Liver (tissue), 3 donors: ENCODE measurements around the gene WFDC6.

ENCODE experiments used
- EGR1 ChIP-seq, 2 donors: IDR thresholded peaks; 2 replicates each; pipeline ENCODE4 v1.6.1; 2016 to 2018; ENCODE audit warnings: antibody characterized with exemption in 2 of 2, low read depth in 2 of 2
- RAD21 ChIP-seq, 2 donors: IDR thresholded peaks; 2 replicates each; pipeline ENCODE4 v1.6.1; 2016; ENCODE audit warnings: antibody characterized with exemption in 2 of 2, mild to moderate bottlenecking in 2 of 2
- TF ChIP-seq, protein P1 (sequence below): IDR thresholded peaks from 2 replicates; pipeline ENCODE4 v1.6.1; 2016; ENCODE audit warnings: antibody characterized with exemption
- TF ChIP-seq, protein P2 (sequence below): IDR thresholded peaks from 2 replicates; pipeline ENCODE4 v1.6.1; 2016; ENCODE audit warnings: antibody characterized with exemption, mild to moderate bottlenecking
- TF ChIP-seq, protein P3 (sequence below): fragments of 150-350 bp; IDR thresholded peaks from 2 replicates; pipeline ENCODE4 v1.5.1; 2017; ENCODE audit warnings: improper control_type of control experiment, low read depth, low read length; ENCODE audit not compliant: missing input control
- TF ChIP-seq, protein P4 (sequence below): IDR thresholded peaks from 2 replicates; pipeline ENCODE4 v1.6.1; 2016; ENCODE audit warnings: antibody characterized with exemption
- donor health status: healthy.
- donor health status: healthy.

DNA sequence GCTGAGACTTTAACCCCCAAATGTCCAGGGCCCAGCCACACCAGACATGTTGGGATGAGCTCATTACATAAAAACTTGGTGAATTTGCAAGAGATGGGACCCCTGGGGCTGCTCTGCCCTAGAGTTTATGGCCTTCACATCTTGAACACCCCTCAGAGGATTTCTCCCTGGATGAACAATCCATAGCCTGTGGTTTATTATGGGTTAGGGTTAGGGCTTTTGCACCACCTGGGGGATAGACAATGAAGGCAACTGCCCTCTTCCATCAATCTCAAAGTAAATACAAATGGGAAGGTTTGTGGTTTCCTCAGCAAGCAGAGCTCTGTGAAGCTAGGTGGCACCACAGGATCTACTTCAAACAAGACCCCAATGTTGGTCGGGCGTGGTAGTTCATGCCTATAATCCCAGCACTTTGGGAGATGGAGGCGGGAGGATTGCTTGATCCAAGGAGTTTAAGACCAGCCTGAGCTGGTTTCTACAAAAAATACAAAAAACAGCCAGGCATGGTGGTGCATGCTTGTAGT lies 41.2 kb downstream of the WFDC6 start:
- TF ChIP-seq, protein P1, sequence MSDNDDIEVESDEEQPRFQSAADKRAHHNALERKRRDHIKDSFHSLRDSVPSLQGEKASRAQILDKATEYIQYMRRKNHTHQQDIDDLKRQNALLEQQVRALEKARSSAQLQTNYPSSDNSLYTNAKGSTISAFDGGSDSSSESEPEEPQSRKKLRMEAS = no peak
- TF ChIP-seq, protein P2, sequence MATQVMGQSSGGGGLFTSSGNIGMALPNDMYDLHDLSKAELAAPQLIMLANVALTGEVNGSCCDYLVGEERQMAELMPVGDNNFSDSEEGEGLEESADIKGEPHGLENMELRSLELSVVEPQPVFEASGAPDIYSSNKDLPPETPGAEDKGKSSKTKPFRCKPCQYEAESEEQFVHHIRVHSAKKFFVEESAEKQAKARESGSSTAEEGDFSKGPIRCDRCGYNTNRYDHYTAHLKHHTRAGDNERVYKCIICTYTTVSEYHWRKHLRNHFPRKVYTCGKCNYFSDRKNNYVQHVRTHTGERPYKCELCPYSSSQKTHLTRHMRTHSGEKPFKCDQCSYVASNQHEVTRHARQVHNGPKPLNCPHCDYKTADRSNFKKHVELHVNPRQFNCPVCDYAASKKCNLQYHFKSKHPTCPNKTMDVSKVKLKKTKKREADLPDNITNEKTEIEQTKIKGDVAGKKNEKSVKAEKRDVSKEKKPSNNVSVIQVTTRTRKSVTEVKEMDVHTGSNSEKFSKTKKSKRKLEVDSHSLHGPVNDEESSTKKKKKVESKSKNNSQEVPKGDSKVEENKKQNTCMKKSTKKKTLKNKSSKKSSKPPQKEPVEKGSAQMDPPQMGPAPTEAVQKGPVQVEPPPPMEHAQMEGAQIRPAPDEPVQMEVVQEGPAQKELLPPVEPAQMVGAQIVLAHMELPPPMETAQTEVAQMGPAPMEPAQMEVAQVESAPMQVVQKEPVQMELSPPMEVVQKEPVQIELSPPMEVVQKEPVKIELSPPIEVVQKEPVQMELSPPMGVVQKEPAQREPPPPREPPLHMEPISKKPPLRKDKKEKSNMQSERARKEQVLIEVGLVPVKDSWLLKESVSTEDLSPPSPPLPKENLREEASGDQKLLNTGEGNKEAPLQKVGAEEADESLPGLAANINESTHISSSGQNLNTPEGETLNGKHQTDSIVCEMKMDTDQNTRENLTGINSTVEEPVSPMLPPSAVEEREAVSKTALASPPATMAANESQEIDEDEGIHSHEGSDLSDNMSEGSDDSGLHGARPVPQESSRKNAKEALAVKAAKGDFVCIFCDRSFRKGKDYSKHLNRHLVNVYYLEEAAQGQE = no peak
- TF ChIP-seq, protein P3, sequence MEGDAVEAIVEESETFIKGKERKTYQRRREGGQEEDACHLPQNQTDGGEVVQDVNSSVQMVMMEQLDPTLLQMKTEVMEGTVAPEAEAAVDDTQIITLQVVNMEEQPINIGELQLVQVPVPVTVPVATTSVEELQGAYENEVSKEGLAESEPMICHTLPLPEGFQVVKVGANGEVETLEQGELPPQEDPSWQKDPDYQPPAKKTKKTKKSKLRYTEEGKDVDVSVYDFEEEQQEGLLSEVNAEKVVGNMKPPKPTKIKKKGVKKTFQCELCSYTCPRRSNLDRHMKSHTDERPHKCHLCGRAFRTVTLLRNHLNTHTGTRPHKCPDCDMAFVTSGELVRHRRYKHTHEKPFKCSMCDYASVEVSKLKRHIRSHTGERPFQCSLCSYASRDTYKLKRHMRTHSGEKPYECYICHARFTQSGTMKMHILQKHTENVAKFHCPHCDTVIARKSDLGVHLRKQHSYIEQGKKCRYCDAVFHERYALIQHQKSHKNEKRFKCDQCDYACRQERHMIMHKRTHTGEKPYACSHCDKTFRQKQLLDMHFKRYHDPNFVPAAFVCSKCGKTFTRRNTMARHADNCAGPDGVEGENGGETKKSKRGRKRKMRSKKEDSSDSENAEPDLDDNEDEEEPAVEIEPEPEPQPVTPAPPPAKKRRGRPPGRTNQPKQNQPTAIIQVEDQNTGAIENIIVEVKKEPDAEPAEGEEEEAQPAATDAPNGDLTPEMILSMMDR = no peak
- TF ChIP-seq EGR1 (IDR thresholded peaks at IDR 0.05; ENCODE audit: low read depth in 2 of 2) (no peak), RAD21 (IDR thresholded peaks at IDR 0.05) (no peak)
- TF ChIP-seq, protein P4, sequence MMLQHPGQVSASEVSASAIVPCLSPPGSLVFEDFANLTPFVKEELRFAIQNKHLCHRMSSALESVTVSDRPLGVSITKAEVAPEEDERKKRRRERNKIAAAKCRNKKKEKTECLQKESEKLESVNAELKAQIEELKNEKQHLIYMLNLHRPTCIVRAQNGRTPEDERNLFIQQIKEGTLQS = no peak
